HEK293T (cell line): ENCODE measurements around the gene LTO1.

ENCODE experiments used
- CTCF ChIA-PET: fragments of 350-600 bp; formaldehyde crosslinking; extraction: SDS; loops from one replicate; lab custom pipeline; 2021; ENCODE audit warnings: antibody characterized with exemption, inconsistent platforms; lab: Yijun Ruan, JAX
- POLR2A ChIA-PET: fragments of 350-600 bp; formaldehyde crosslinking; extraction: SDS; loops from one replicate; lab custom pipeline; 2020; ENCODE audit warnings: antibody characterized with exemption, inconsistent platforms; lab: Yijun Ruan, JAX
- DNase-seq: peaks from one replicate; pipeline ENCODE4 v3.0.0; 2012; ENCODE audit warnings: mixed read lengths; ENCODE audit errors: extremely low spot score
- ARNT ChIP-seq: fragments of 450-650 bp; IDR thresholded peaks from 2 replicates; pipeline ENCODE4 v1.6.1; 2017; ENCODE audit warnings: mild to moderate bottlenecking
- BHLHE40 ChIP-seq: fragments of 450-650 bp; IDR thresholded peaks from 2 replicates; pipeline ENCODE4 v1.6.1; 2016; ENCODE audit warnings: mild to moderate bottlenecking, moderate library complexity, borderline replicate concordance
- CTBP1 ChIP-seq: fragments of 450-650 bp; IDR thresholded peaks from 2 replicates; pipeline ENCODE4 v1.6.1; 2016; ENCODE audit warnings: borderline replicate concordance
- ELF4 ChIP-seq: fragments of 450-650 bp; IDR thresholded peaks from 2 replicates; pipeline ENCODE4 v1.6.1; 2017; ENCODE audit warnings: antibody characterized with exemption
- FOXA1 ChIP-seq: fragments of 450-650 bp; IDR thresholded peaks from 2 replicates; pipeline ENCODE4 v1.6.1; 2016; ENCODE audit warnings: mild to moderate bottlenecking
- FOXK2 ChIP-seq: fragments of 450-650 bp; IDR thresholded peaks from 2 replicates; pipeline ENCODE4 v1.6.1; 2016; ENCODE audit warnings: mild to moderate bottlenecking
- FOXM1 ChIP-seq: fragments of 450-650 bp; IDR thresholded peaks from 2 replicates; pipeline ENCODE4 v1.6.1; 2017; ENCODE audit warnings: mild to moderate bottlenecking, borderline replicate concordance
- HDGF ChIP-seq: fragments of 450-650 bp; IDR thresholded peaks from 2 replicates; pipeline ENCODE4 v1.6.1; 2017; ENCODE audit warnings: antibody characterized with exemption, borderline replicate concordance
- L3MBTL2 ChIP-seq: fragments of 450-650 bp; conservative IDR thresholded peaks from 2 replicates; pipeline ENCODE4 v1.6.1; 2016; ENCODE audit warnings: mild to moderate bottlenecking
- LEF1 ChIP-seq: fragments of 450-650 bp; IDR thresholded peaks from 2 replicates; pipeline ENCODE4 v1.6.1; 2017; ENCODE audit warnings: mild to moderate bottlenecking, borderline replicate concordance
- NFRKB ChIP-seq: fragments of 450-650 bp; IDR thresholded peaks from 2 replicates; pipeline ENCODE4 v1.6.1; 2016; ENCODE audit warnings: mild to moderate bottlenecking, moderate library complexity
- SP1 ChIP-seq: fragments of 450-650 bp; IDR thresholded peaks from 2 replicates; pipeline ENCODE4 v1.6.1; 2017
- SUZ12 ChIP-seq: fragments of 450-650 bp; IDR thresholded peaks from 2 replicates; pipeline ENCODE4 v1.6.1; 2016; ENCODE audit warnings: mild to moderate bottlenecking
- TARDBP ChIP-seq: fragments of 450-650 bp; IDR thresholded peaks from 2 replicates; pipeline ENCODE4 v1.6.1; 2016
- ZNF384 ChIP-seq: fragments of 450-650 bp; IDR thresholded peaks from 2 replicates; pipeline ENCODE4 v1.6.1; 2016
- TF ChIP-seq, protein P1 (sequence below): fragments of 450-650 bp; IDR thresholded peaks from 2 replicates; pipeline ENCODE4 v1.6.1; 2016

Gene LTO1

GRCh38 chr11:69705901-69706787 is 31.0 kb upstream of the LTO1 start:
- DNase-seq: no peak
- no peak for TF ChIP-seq HDGF
- no peak for TF ChIP-seq FOXK2
- TF ChIP-seq FOXA1: no peak
- TF ChIP-seq, protein P1, sequence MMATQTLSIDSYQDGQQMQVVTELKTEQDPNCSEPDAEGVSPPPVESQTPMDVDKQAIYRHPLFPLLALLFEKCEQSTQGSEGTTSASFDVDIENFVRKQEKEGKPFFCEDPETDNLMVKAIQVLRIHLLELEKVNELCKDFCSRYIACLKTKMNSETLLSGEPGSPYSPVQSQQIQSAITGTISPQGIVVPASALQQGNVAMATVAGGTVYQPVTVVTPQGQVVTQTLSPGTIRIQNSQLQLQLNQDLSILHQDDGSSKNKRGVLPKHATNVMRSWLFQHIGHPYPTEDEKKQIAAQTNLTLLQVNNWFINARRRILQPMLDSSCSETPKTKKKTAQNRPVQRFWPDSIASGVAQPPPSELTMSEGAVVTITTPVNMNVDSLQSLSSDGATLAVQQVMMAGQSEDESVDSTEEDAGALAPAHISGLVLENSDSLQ: no peak
- TF ChIP-seq CTBP1: no peak
- no peak for TF ChIP-seq SUZ12
- no peak for TF ChIP-seq TARDBP
- no peak for TF ChIP-seq SP1
- no peak for TF ChIP-seq LEF1
- TF ChIP-seq ARNT: no peak
- TF ChIP-seq NFRKB: no peak
- no peak for TF ChIP-seq ZNF384
- TF ChIP-seq BHLHE40: no peak
- no peak for TF ChIP-seq L3MBTL2
- ChIA-PET POLR2A (no interaction called here), CTCF (no interaction called here)

DNA sequence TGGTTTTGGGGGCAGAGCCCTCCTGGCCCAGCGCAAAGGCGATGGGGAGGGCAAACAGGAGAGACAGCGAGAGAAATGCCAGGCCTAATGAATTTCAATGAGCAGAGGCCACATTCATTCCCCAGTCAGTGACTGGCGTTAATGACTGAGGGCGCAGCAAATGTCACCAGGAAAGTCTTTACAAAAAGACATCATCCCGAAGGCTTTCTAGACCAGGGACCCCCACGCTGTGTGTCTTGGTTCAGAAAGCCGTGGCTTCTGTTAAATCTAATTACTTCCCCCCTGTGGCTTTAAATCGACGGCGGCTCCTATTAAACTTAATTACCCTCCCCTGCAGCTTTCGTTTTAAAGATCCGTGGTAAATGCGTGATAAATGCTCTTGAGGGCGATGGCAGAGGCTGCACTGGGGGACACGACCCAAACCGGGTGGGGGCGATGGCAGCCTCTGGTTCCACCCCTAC is 30.2 kb upstream of the LTO1 start:
- DNase-seq: no peak
- ChIA-PET CTCF (no interaction called here), POLR2A (no interaction called here)
- TF ChIP-seq, protein P1: peak; percentile 40; the same call in 1 of the 2 replicates
- no peak for TF ChIP-seq BHLHE40

DNA sequence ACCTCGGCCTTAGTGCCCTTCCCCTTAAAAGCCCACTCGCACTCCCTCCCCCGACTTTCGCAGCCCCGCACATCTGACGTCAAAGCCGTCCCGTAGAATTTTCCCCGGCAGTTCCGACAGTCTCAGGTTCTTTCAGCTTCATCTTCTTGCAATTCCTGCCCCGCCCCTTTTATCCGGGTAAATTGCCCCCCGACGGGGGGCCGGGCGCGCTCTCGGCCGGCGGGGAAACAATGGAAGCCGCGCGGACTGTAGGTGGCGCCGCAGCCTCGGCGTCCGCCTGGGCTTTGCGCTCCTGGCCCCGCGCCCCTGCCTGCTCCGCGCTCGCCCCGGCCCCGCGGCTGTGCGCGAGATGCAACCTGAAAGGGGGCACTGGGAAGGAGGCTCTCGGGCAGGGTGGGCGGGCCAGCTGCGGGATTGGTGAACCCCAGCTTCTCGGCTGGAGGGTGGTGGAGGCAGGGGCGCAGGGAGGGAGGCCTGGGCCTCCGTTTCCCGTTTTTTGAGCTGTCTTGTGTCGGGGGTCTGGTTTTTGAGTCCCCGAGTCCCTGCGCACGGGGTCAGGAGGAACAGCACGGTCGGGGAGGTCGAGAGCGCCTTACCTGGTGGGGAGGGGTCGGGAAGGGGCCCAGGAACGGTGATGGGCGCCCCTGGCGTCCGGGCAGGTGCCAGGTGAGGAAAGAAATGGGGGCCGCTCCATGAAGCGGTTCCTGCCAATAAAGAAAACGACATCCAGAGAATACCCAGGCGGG is 29.5 kb upstream of the LTO1 start:
- ChIA-PET POLR2A (interaction anchor here (0.6 kb wide), 1 partner anchor 185 kb away, joined by 3 read pairs; no protein-coding TSS in a partner anchor), CTCF (interaction anchor here (0.5 to 1.0 kb wide), 4 partner anchors 35 to 228 kb away, joined by 3 read pairs; no protein-coding TSS in a partner anchor)
- DNase-seq: peak; percentile 84
- TF ChIP-seq SUZ12: no peak
- TF ChIP-seq FOXA1: no peak
- no peak for TF ChIP-seq FOXM1
- TF ChIP-seq LEF1: no peak
- no peak for TF ChIP-seq ELF4
- TF ChIP-seq NFRKB: no peak
- TF ChIP-seq BHLHE40: no peak
- TF ChIP-seq TARDBP: no peak
- no peak for TF ChIP-seq L3MBTL2
- no peak for TF ChIP-seq HDGF
- TF ChIP-seq FOXK2: no peak
- TF ChIP-seq SP1: no peak
- TF ChIP-seq CTBP1: no peak
- no peak for TF ChIP-seq ZNF384
- TF ChIP-seq ARNT: no peak
- TF ChIP-seq, protein P1: no peak

DNA sequence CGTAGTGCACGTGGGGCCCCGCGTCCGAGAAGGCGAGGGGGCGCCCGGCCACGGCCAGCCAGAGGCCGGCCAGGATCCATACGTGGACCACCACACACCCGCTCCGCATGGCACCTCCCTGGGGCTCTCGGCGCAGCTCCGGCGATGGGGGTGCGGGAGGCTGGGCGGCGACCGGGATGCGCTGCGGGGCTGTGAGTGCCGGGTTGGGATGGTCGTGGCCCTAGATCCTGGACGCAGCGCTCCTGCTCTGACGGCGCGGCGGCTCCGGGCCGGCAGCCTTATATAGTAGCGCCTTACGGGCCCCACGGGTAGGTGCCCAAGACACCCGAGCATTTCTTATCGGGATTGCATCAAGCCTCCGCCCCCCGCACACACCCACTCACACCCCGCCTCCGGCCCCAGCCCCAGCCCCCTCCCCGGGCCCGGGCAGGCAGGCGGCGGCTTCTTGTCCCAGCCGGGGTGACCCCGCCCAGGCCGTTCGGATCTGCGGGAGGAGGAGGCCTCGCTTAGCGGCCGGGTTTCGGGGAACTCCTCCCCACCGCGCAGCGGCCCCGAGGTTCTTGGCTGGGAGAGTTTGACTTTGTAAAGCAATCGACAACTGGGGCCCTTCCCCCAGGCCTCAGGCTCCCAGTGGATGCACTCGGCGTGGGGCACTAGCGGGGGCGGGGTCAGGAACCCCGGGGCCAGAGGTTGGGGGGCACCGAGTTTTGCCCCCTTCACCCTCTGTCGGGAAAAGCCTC is 28.8 kb upstream of the LTO1 start, which contains the start of gene FGF19:
Gene FGF19 (minus strand): TSS at position 255 of the 740 bp plus-strand sequence. CDS start 146 bp downstream, at position 109.
- no peak for DNase-seq
- CTCF ChIA-PET: interaction anchor here (0.5 to 1.0 kb wide), 5 partner anchors 34 to 493 kb away, joined by 3 read pairs; no protein-coding TSS in a partner anchor
- POLR2A ChIA-PET: no interaction called here

More for the DNA sequence above, 28.8 kb upstream of the LTO1 start, which contains the start of gene FGF19:
- no peak for TF ChIP-seq TARDBP
- no peak for TF ChIP-seq FOXM1
- TF ChIP-seq LEF1: no peak
- TF ChIP-seq L3MBTL2: no peak
- TF ChIP-seq SUZ12: no peak
- no peak for TF ChIP-seq ZNF384
- TF ChIP-seq, protein P1: no peak
- TF ChIP-seq ELF4: no peak
